HG03039 (cell line): ENCODE results near the gene NACC1.
A peak's percentile ranks its signal among the peaks of the same experiment; 100 is the strongest.
"Not testable (repeated sequence)": the region's sequence is repeated elsewhere in the genome, so short reads cannot be mapped to it uniquely, and the experiment has no call there.

Experiments used
- ATAC-seq: cut with Tn5 transposase; IDR thresholded peaks from one replicate; pipeline ENCODE4 v1.9.1; 2021; ENCODE audit warnings: mild to moderate bottlenecking, moderate library complexity; ENCODE audit not compliant: unreplicated experiment

NACC1 gene

GRCh38 chr19:13160557-13160956, 42.5 kb downstream of the NACC1 start:
- no peak for ATAC-seq

GRCh38 chr19:13162724-13163608, 44.9 kb downstream of the NACC1 start:
- ATAC-seq, result peak; percentile 44

- no peak for ATAC-seq
These were observed 45.7 kb downstream of the NACC1 start for GRCh38 chr19:13163609-13164342.

GRCh38 chr19:13164343-13165161, 46.5 kb downstream of the NACC1 start:
- no peak for ATAC-seq

GRCh38 chr19:13165162-13165997, 47.3 kb downstream of the NACC1 start:
- no peak for ATAC-seq

- ATAC-seq, result not testable (repeated sequence)
These were observed 48.1 kb downstream of the NACC1 start for GRCh38 chr19:13166151-13166550.

- no peak for ATAC-seq
These were observed 51.7 kb downstream of the NACC1 start for GRCh38 chr19:13169769-13170168.

- no peak for ATAC-seq
These were observed 53.1 kb downstream of the NACC1 start for GRCh38 chr19:13171146-13171545.

- no peak for ATAC-seq
These were observed 54.5 kb downstream of the NACC1 start for GRCh38 chr19:13172346-13173138.

GRCh38 chr19:13173139-13173737, 55.2 kb downstream of the NACC1 start:
- ATAC-seq, result no peak

GRCh38 chr19:13176345-13176744, 58.3 kb downstream of the NACC1 start:
- ATAC-seq, result no peak

- ATAC-seq, result not testable (repeated sequence)
These were observed 59.5 kb downstream of the NACC1 start for GRCh38 chr19:13177584-13177983.

GRCh38 chr19:13178291-13178690, 60.2 kb downstream of the NACC1 start:
- ATAC-seq, result not testable (repeated sequence)

GRCh38 chr19:13181747-13182388, 63.8 kb downstream of the NACC1 start:
- no peak for ATAC-seq

- not testable (repeated sequence) for ATAC-seq
These were observed 66.9 kb downstream of the NACC1 start for GRCh38 chr19:13184926-13185325.

- ATAC-seq, result not testable (repeated sequence)
These were observed 67.9 kb downstream of the NACC1 start for GRCh38 chr19:13185763-13186657.

- not testable (repeated sequence) for ATAC-seq
These were observed 68.6 kb downstream of the NACC1 start for GRCh38 chr19:13186688-13187087.
